Measurements from ENCODE around the gene AHSP.

DNA sequence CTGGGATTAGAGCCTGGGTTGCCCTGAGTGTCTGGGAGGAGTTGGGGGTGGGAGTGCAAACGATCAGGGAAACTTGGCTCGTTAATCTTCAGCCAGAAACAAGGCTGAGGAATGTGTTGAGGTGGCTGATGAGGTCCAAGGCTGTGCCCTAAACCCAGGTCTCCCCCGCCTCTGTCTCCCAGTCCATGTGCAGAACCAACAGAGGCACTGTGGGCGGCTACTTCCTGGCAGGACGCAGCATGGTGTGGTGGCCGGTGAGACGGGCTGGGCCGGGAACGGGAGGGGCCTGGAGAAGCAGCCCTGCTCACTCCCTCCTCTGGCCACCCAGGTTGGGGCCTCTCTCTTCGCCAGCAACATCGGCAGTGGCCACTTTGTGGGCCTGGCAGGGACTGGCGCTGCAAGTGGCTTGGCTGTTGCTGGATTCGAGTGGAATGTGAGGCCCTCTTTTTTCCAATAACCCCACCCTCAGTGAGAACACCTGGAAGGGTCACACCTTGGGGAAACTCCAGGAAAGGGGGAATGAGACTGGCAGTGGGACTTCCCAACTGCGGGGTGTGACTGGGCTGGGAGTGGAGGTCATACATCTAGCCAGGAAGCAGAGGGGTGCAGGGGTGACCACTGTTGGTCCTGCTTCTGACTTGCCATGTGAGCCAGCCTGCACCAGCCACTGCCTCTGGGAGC lies 43.1 kb upstream of the AHSP start:
- TF ChIP-seq, protein P1, sequence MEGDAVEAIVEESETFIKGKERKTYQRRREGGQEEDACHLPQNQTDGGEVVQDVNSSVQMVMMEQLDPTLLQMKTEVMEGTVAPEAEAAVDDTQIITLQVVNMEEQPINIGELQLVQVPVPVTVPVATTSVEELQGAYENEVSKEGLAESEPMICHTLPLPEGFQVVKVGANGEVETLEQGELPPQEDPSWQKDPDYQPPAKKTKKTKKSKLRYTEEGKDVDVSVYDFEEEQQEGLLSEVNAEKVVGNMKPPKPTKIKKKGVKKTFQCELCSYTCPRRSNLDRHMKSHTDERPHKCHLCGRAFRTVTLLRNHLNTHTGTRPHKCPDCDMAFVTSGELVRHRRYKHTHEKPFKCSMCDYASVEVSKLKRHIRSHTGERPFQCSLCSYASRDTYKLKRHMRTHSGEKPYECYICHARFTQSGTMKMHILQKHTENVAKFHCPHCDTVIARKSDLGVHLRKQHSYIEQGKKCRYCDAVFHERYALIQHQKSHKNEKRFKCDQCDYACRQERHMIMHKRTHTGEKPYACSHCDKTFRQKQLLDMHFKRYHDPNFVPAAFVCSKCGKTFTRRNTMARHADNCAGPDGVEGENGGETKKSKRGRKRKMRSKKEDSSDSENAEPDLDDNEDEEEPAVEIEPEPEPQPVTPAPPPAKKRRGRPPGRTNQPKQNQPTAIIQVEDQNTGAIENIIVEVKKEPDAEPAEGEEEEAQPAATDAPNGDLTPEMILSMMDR (IDR thresholded peaks at IDR 0.05) = no peak
- TF ChIP-seq POLR2A (IDR thresholded peaks at IDR 0.05) = no peak
- TF ChIP-seq EP300 (IDR thresholded peaks at IDR 0.05) = no peak

Data from ovary (tissue), 3 donors.